NCI-H460 (cell line): ENCODE data around the gene LSP1. TPM values are rescaled to one million over a fixed set of nuclear protein-coding genes. Genes with fewer than 3 reads are reported as not detected.

Experiments used
- DNase-seq: peaks from one replicate; pipeline ENCODE4 v3.0.0-alpha.2; 2016; ENCODE audit warnings: low read depth; ENCODE audit errors: extremely low read depth
- total RNA-seq: library from RNA; depleted of rRNA; stranded (reverse); fragments of >200 nt; shearing (Covaris generic); gene quantifications from 2 replicates; pipeline ENCODE4 v1.2.3, GENCODE V29; 2014

LSP1 gene
- total RNA-seq, 1 experiment from 2014 or later, result not detected

DNA sequence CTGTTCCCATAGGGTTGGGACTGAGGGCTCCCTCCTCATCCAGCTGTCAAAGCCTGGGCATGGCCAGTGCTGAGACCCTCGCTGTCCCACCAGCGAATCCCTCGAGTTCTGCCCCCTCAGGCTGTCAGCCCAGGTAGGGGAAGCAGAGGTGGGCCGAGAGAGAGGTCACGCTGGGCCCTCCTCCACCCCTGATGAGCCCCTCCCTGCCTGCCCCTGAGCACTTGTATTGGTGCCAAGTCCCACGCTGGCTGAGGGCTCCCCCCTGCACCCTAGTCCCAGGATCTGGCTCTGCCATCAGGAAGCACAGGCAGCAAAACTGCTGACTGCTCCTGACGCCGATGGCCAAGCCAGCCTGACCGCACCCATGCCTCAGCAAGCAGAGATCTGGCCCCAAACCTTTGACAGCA lies 35.5 kb downstream of the LSP1 start:
- DNase-seq, result no peak

DNA sequence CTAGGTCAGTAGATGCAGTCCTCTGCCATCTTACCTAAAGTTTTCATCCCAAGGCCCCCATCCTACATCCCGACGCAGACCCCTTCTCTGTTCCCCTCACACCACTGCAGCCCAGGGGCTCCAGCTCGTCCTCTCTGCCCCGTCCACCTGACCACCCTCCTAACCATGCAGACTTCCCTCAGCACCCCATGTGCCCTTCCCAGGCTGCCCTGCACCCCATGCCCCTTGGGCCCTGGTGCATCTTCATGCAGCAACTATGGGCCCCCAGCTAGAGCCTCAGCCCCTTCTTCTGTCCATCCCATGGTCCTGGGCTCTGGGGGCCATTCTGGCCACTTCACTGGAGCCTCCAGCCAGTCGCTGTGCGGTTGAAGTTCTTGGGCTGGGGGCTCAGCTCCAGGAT lies 35.9 kb downstream of the LSP1 start:
- no peak for DNase-seq

DNA sequence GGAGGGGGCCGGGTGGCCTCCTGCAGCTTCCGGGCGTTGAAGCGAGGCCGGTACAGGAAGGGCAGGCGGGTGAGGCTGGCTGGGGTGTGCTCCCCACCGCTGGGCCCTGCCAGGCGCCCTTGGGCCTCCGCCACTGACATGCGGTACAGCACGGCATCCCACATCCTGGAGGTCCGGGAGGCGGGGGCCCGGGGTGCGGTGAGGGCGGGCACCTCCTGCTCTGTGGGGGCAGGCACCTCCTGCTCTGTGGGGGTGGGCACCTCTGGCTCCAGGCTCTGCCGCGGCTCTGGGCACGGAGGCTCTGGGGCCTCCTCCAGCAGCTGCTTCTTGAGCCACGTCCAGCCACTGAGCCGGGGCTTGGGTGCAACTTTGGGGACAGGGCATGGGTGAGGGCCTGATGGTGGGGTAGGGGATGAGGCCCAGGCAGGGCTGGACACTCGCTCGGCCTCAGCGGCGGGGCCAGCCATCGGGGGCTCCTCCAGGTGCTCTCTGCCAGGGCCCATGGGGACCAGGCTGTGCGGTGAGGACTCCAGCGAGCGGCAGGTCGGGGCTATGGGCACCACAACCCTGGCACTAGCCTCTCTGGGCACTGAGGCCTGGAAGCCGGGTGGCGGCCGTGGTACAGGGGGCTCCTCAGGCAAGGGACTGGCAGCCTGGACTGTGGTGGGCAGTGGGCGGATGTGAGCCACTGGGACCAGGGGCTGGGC lies 36.5 kb downstream of the LSP1 start:
- no peak for DNase-seq

DNA sequence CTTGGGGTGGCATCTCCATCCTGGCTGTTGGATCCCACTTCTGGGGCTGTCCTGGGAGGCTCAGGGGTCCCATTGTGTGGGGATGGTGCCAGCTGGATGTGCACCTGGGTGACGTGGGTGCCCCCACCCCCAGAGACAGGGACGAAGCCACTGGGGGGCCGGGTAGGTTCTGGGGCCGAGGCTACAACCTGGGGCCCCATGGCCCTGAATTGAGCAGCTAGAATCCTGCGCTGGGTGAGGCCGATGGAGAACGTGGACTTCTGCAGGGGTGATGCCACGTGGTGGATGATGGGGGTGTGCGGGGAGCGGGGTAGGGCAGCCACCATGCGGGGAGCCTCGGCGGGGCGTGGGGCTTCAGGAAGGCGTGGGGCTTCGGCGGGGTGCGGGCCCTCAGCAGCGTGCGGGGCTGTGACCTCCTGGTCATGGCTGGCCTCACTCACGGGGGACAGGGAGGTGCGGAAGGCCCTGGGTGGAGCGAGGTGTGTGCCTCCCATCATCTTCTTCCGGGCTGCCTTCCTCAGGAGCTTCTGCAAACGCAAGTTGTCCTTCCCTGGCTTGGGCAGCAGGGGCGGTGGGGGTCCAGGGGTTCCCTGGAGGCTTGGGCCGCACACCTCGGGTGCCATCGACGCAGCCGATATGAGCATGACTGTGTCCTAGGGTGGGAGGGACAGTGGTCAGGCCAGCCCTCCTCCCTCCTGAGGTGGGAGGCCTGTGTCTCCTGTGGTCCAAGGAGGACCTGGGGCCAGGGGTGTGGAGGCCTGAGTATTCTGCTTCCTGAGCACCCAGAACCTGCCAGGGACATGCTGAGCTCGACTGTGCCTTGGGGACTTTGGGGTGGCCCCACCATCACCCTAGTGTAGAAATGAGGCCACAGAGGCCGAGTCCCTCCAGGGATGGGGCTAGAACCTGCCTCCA lies 37.3 kb downstream of the LSP1 start:
- DNase-seq, result no peak

DNA sequence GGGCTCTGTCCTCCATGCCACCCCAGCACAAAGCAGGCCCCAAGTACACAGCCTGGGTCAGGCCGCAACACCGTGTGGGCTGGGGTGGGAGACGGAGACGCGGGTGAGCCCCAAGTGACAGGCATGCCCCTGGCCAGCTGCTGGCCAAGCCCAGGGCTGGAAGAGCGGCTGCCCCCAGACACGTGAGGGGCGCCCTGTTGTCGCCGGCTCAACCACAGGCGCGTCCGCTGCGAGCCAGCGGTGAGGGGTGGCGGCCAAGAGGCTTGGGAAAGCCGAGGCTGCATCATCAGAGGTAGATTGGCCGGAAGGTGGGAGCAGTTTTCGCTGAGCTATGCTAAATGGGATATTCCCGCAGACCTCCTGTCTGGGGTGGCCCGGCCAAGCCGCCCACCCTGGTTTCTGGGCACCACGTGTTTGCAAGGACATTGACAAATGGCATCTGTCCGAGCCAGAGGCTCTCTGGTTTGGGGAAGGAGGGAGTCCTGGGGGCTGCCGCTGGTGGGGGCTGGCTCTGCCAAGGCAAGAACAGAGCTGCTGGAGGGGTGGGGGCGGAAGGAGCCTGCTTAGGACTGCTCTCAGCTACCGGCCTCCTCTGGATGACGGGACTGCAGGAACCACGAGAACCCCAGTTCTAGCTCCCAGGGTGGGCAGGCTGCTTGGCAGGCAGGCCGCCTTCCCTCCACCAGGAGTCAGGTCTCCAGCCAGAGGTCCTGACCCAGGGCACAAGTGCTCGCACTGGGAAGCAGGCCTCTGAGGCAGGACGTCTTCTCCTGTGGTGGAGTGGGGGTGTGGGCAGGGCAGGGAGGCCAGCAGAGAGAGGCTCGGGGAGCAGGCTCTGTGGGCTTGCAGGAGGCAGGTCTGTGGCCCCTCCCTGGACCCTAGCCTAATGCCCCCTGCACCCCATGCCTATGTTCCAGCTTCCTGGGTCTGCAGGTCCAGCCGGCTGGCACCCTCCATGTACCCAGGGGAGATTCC lies 38.3 kb downstream of the LSP1 start:
- no peak for DNase-seq

DNA sequence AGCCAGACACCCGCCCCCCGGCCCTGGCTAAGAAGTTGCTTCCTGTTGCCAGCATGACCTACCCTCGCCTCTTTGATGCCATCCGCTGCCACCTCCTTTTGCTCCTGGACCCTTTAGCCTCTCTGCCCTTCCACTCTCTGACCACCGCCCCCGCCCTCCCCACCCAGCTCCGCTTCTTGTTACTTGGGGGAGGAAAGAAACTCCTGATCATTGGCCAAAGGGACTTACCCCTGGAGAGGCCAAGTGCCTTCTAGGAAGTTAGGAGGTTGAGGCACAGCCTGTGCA lies 38.9 kb downstream of the LSP1 start, which contains the start of gene PRR33:
TSS of gene PRR33 (minus strand) at position 65 of the 285 bp plus-strand sequence. CDS start 1,311 bp downstream, outside the sequence.
- DNase-seq, result no peak

DNA sequence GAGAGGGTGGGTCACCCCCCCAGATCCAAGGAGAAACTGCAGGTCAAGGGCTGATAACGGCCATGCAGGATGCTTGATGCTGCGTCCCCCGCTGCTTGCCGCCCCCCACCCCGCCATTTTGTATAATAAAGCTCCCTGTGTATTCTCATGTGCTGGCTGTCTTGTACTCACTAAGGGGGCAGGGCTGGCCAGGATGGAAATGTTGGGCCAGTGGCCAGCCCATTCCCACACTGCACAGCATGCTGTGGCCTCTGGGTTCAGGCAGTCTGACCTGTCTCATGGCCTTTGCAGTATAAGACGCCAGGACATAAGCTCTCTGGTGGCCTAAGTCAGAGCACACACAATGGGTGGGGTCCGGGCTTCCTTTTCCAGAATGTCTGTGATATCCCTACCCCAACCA lies 39.2 kb downstream of the LSP1 start:
- no peak for DNase-seq

DNA sequence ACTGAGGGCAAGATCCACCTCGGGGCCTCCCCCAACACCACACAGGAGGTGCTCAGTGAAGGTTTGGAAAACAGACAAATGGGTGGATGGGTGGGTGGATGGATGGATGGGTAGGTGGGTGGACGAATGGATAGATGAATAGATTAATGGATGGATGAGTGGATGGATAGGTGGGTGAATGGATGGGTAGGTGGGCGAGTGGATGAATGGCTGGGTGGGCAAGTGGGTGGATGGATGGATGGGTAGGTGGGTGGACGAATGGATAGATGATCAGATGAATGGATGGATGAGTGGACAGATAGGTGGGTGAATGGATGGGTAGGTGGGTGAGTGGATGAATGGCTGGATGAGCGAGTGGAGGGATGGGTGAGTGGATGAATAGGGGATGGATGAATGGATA lies 39.7 kb downstream of the LSP1 start:
- no peak for DNase-seq

DNA sequence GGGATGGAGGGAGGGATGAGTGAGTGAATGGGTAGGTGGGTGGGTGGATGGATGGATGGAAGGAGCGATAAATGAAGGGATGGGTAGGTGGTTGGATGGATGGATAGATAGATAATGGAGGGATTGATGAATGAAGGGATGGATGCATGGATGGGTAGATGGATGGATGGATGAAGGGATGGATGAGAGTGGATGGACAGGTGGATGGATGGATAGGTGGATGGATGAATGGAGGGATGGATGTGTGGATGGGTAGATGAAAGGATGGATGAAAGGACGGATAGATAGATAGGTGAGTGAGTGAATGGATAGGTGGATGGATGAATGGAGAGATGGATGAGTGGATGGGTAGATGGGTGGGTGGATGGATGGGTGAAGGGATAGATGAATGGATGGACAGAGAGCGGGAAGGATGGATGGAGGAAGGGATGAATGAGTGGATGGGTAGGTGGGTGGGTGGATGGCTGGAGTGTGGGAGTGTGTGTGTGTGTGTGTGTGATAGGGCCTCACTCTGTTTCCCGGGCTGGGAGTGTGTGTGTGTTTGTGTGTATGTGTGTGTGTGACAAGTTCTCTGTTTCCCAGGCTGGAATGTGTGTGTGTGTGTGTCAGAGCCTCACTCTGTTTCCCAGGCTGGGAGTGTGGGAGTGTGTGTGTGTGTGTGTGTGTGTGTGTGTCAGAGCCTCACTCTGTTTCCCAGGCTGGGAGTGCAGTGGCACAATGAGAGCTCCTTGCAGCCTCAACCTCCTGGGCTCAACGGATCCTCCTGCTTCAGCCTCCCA lies 40.9 kb downstream of the LSP1 start:
- no peak for DNase-seq

DNA sequence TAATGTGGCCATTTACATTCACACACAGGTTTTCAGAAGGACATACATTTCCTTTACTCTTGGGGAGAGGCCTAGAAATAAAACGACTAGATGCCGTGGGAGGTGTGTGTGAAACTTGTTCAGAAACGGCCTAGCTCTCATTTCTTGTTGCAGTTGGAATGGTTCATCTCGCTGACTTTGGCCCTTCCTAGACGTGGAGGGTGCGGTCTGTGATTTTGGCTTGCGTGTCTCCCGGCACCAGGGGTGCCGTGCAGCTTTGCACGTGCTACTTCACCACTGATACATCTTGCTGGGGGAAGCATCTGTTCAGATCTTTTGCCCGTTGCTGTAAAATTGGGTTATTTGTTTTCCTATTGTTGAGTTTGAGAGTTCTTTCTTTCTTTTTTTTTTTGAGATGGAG lies 41.9 kb downstream of the LSP1 start:
- DNase-seq, result no peak

DNA sequence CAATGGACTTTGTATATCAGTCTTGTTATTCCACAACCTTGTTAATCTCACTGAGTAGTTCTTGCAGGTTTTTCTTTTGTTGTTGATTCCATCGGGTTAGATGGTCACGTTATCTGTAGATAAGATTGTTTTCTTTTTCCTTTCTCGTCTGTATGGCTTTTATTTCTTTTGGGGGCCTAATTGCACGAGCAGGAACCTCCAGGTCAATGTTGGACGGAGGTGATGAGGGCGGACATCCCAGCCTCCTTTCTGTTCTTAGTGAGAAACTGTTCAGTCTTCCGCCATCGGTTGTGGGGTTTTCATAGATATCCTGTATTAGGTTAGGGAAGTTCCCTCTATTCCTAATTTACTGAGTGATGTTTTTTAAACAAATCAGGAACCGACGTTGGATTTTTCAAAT lies 43.6 kb downstream of the LSP1 start:
- DNase-seq, result no peak

DNA sequence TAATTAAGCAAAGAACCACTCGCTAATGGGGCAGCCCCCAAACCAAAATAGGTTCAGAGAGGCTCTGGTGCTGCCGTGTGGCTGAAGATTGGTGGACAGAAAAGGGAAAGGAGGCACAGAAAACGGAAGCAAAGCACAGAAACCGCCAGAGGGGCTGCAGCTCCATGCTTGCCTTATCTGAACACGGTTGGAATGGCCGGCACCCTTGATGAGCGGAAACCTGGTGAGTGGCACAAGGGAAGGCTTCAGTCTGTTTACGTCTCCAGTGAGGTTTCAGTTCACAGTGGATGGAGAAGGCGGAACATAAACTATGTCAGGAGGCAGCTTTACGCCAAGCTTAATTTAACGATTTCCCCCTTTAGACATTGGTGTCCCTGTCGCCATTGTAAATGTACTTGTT lies 44.0 kb downstream of the LSP1 start:
- DNase-seq, result no peak

DNA sequence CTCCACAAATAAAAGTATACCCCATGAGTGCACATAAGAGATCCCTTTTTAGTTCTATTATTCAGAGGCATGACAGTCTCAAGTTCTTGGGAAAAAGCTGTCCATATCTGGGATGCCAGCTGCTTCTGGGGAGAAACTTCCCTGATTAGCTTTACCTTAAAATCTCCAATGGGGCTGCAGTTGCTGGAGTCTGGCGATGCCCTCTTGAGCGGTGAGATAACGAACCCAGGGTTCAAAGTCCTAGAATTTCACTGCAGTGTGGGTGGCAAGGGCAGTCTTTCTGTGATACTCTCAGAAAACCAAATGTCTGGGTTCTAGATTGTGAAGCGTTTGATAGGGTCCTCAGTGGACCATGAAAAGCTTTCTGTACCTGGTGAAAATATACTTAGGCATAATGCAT lies 46.2 kb downstream of the LSP1 start:
- DNase-seq, result no peak

DNA sequence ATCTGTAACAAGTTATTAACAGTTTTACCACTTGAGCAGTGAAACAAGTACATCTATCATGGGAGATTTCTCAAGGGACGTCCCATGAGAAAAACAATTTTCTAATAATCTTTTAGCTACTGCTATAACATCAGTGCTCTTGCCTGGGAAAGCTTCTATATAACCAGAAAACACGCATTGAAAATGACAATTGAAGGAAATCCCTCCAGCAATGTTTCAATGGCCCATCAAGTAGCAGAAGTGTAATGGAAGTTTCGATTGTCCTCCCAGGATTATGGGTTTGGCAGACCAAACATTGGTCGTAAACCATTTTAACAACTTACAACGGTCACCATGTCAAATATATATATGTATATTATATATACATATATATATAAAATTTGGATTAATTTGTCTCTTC lies 46.8 kb downstream of the LSP1 start:
- DNase-seq, result no peak

DNA sequence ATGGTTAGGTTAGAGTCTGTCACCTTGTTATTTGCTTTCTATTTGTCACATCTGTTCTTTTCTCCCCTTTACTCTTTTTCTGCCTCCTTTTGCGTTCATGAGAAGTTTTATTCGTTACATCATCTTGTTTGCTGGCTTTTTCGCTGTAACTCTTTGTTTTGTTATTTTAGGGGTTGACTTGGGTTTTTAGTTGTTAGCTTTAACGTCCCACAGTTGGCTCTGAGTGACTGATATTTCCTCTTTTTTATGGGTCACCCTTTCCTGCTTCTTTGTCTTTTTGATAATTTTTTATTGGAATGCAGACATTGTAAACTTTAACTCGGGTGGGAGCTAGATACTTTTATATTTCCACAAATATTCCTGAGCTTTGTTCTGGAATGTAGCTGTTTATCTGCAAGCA lies 53.3 kb downstream of the LSP1 start:
- DNase-seq, result no peak

DNA sequence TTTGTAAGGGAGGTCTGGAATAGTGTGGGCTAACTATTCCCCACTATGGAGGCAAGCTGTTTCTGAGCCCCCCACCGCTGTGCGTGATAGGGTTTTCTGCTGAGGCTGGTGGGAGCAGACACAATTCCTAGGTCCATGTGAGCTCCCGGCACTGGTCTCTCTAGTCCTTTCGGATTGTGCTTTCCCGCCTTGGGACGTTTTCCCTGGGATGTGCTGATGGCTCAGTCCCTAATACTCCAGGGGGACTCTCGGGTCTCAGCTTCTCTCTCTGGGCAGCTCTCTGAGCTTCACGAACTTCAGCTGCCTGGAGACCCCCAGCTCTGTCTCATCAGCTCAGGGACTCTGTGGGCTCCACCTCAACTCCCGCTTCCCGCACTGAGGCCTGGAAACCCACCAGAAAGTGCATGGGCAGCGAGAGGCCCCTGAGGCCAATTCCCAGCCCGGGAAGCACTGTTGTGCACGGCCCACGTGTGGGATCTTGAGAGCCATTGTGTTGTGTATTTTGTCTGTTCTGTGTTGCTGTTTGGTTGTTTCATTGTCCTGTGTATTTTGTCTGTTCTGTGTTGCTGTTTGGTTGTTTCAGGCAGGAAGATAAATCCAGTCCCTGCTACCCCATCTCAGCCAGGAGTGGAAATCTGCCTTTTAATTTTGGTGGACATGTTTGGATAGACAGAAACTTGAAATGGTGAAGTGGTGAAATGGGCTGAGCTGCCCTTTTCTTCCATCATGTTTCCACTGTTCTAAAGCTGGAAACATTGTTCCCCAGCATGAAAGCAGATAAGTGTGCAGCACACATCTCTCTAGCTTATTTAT lies 53.9 kb downstream of the LSP1 start:
- DNase-seq, result no peak

DNA sequence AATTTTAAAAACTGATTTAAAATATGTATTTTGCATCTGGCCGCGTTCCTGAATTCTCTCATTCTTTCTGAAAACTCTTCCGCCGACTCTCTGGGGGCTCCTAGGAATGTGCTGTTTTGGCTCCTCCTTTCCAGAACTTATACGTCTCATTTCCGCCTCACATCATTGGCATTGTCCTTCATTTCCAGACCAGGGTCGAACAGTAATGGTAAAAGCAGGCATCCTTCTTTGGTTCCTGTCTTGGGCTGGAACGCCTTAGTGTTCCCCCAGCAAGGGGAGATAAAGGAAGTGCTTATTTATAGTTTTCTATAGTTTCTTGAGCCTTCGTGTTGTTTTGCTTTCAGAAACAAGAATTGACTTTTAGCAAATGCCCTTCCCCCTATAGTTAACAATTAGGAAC lies 55.7 kb downstream of the LSP1 start:
- no peak for DNase-seq

DNA sequence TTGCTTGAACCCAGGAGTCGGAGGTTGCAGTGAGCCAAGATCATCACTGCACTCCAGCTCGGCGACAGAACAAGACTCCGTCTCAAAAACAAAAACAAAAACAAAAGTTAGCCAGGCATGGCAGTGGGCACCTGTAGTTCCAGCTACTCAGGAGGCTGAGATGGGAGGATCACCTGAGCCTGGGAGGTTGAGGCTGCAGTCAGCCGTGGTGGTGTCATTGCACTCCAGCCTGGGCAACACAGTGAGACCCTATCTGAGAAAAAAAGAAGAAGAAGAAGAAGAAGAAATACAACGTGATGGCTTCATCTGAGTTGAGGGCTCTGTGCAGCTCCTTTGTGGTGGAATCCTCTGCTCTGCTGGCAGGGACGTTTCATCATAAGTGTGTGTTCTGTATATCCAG lies 56.6 kb downstream of the LSP1 start:
- DNase-seq, result no peak

DNA sequence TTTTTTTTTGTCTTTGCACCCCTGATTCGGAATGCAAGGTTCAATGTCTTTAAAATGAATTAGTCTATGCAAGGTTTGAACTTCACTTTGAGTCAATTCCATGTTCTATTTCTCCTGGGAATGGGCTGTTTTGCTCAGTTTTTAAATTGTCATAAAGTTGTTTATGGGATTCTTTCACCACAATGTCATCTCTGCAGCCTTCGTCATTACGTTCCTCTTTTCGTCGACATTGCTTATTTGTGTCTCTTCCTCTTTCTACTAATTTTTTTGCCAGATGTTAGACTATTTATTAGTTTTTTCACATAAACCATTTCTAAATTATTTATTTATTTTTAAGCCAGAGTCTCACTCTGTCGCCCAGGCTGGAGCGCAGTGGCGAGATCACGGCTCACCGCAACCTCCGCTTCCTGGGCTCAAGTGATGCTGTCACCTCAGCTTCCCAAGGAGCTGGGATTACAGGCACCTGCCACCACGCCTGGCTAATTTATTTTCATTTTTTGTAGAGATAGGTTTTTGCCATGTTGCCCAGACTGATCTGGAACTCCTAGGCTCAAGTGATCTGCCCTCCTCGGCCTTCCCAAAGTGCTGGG lies 59.5 kb downstream of the LSP1 start:
- no peak for DNase-seq
